ENCODE measurements around the gene PLA2G12A. TPM values are rescaled to one million over a fixed set of nuclear protein-coding genes. Genes with fewer than 3 reads are reported as not detected.

The PLA2G12A gene
- total RNA-seq, 1 donor from 2014 or later, result 32.0 TPM

DNA sequence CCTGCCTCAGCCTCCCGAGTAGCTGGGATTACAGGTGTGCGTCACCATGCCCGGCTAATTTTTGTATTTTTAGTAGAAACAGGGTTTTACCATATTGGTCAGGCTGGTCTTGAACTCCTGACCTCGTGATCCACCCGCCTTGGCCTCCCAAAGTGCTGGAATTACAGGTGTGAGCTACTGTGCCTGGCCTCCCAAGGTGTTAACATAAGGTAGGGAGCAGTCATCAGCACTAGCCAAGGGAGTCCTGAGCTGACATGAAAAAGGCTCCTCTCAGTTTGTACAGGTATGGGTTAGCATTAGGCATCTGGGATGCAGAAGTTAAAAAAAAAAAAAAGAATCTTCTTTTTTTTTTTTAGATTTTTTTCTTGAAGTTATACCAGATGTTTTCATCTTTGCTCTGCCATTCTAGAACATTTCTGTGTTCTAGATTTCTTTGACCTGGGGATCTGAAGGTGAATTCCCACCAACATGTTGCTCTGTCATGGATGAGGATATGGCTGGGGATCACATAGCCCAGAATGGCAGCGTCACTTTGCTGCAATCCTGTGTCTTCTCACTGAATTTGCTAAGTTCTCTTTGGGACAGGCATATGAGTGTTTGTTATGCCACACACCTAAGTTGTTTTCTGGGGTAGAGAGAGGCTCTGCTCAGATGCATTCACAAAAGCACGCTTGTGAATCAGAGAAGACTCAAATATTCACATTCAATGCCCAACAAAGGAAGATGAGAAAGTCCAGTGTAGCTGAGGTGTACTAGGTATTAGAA, 24.4 kb upstream of the PLA2G12A start:
- Histone ChIP-seq H3K27me3 (ENCODE audit: low read depth) (no peaks in the 10 kb centered on the region), H3K9me3 (no peaks in the 10 kb centered on the region), H3K4me3 (no peak overlapping the region), H3K27ac (no peak overlapping the region), H3K36me3 (no peaks in the 10 kb centered on the region), H3K4me1 (no peaks in the 10 kb centered on the region)
- ATAC-seq (no peak), DNase-seq (no peak)
- intact Hi-C loops (cut with DNase I), result no loop called here
- TF ChIP-seq, protein P1, sequence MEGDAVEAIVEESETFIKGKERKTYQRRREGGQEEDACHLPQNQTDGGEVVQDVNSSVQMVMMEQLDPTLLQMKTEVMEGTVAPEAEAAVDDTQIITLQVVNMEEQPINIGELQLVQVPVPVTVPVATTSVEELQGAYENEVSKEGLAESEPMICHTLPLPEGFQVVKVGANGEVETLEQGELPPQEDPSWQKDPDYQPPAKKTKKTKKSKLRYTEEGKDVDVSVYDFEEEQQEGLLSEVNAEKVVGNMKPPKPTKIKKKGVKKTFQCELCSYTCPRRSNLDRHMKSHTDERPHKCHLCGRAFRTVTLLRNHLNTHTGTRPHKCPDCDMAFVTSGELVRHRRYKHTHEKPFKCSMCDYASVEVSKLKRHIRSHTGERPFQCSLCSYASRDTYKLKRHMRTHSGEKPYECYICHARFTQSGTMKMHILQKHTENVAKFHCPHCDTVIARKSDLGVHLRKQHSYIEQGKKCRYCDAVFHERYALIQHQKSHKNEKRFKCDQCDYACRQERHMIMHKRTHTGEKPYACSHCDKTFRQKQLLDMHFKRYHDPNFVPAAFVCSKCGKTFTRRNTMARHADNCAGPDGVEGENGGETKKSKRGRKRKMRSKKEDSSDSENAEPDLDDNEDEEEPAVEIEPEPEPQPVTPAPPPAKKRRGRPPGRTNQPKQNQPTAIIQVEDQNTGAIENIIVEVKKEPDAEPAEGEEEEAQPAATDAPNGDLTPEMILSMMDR (IDR thresholded peaks at IDR 0.05), result no peak

DNA sequence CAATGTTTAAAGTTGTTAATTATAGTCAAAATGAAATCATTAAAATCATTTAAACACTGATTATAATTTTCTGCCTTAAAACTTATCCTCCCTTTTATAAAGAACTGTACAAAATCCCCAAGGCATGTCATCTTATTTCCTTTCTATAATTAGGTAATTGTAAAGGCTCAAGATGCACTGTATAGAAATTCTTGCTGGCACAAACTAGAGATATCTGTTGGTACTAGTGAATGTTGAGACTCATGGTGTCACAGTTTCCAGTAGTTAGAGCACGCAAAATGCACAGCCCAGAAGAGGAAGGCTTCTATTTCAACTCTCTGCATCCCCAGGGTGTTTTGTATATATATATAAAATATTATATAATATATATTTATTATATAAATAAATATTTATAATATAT, 22.7 kb upstream of the PLA2G12A start:
- no peaks in the 10 kb centered on the region for H3K4me1 ChIP-seq
- DNase-seq, result no peak
- no peaks in the 10 kb centered on the region for H3K9me3 ChIP-seq
- intact Hi-C loops (cut with DNase I), result no loop called here
- H3K4me3 ChIP-seq, result no peak overlapping the region
- TF ChIP-seq, protein P1 (IDR thresholded peaks at IDR 0.05), result no peak
- no peaks in the 10 kb centered on the region for H3K27me3 ChIP-seq (ENCODE audit: low read depth)
- peaks cover 4% of the 10 kb centered on the region for H3K36me3 ChIP-seq
- H3K27ac ChIP-seq, result no peak overlapping the region
- ATAC-seq, result no peak

DNA sequence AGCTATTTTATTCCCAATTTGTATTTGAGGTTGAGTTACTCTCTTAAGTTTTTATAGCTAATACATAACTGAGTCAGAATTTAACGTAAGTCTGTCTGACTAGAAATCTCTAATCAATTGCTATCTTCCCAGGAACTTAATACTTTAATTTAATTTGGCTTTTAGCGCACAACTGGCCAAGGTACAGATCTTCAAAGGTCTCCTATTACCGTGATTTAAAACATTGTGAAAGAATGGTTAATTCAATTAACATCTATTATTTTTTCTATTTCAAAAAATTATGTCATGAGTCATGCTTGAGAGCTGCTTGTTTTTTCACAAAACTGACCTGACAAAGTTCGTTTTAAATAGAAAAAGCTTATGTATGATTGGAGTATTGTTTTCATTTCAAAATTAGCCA, 22.0 kb upstream of the PLA2G12A start:
- Histone ChIP-seq H3K9me3 (no peaks in the 10 kb centered on the region), H3K4me1 (no peaks in the 10 kb centered on the region), H3K4me3 (no peak overlapping the region), H3K27ac (no peak overlapping the region), H3K36me3 (peaks cover 4% of the 10 kb centered on the region), H3K27me3 (ENCODE audit: low read depth) (no peaks in the 10 kb centered on the region)
- TF ChIP-seq, protein P1 (IDR thresholded peaks at IDR 0.05), result no peak
- intact Hi-C loops (cut with DNase I), result no loop called here
- no peak for ATAC-seq
- no peak for DNase-seq

DNA sequence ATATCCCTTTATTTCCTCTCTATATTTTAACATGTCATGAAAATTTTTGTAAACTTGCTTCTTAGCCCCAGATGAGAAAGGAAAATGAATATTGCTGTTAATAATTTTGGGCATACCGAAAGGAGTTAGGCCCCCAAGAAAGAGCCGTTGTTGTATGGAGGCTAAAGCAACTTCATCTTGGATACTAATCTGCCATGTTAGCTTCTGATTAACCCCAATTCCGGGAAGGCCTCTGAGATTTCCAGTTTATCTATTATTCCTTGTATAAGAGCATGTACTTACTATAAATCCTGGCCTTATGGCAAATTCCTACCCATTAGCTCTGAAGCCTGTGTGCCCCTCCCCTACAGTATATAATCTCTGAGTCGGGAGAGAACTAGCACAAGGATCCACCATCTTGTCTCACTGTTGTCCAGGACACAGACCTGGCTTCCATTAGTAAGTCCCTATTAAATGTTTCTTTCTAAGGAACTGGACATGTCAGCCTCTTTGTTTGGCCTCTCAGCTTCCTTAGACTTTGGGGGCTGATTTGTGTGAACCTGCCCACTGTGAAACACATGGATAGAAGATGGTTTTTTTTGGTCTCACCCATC, 20.9 kb upstream of the PLA2G12A start:
- Histone ChIP-seq H3K4me1 (no peaks in the 10 kb centered on the region), H3K36me3 (peaks cover 4% of the 10 kb centered on the region), H3K27me3 (ENCODE audit: low read depth) (no peaks in the 10 kb centered on the region), H3K27ac (no peak overlapping the region), H3K4me3 (no peak overlapping the region), H3K9me3 (no peaks in the 10 kb centered on the region)
- intact Hi-C loops (cut with DNase I), result no loop called here
- no peak for DNase-seq
- no peak for ATAC-seq
- TF ChIP-seq, protein P1 (IDR thresholded peaks at IDR 0.05), result no peak

DNA sequence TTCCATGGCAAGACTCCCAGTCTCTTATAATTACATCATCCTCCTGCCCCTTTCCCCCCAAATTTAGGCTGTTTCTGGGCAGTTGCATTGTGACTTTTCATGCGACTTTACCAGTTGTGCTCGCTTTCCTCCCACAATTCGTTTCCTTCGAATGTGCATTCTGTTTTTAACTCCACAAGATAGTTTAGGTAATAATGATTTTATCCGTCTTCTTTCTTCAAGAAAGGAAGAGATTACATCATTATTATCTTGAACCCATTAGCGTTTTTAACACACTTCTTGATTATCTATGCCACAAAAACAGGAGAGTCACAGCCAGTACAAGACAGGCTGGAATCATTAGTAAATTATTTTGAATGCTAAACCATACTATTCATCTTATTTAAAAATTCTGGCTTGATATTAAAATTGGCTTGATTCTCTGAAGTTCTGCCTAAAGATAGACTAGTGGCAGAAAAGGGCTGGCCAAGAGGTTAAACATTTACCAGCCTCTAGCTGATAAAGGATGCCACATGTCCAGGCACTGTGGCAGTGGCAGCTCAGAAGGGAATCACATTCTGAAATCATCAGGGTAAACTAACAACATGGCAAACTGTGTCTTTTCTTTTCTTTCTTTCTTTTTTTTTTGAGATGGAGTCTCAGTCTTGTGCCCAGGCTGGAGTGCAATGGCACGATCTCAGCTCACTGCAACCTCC, 19.7 kb upstream of the PLA2G12A start:
- ATAC-seq (no peak), DNase-seq (no peak)
- Histone ChIP-seq H3K4me1 (no peaks in the 10 kb centered on the region), H3K27me3 (ENCODE audit: low read depth) (no peaks in the 10 kb centered on the region), H3K27ac (no peak overlapping the region), H3K4me3 (no peak overlapping the region), H3K36me3 (peaks cover 4% of the 10 kb centered on the region), H3K9me3 (no peaks in the 10 kb centered on the region)
- TF ChIP-seq, protein P1 (IDR thresholded peaks at IDR 0.05), result no peak
- intact Hi-C loops (cut with DNase I), result no loop called here
